ENCODE measurements around the gene FCN1. TPM values are rescaled to one million over a fixed set of nuclear protein-coding genes. Genes with fewer than 3 reads are reported as not detected.
A peak's percentile ranks its signal among the peaks of the same experiment; 100 is the strongest.
"Not testable (repeated sequence)": the region's sequence is repeated elsewhere in the genome, so short reads cannot be mapped to it uniquely, and the experiment has no call there.

Gene FCN1
- total RNA-seq, 2 experiments from 2014 or later = not detected

DNA sequence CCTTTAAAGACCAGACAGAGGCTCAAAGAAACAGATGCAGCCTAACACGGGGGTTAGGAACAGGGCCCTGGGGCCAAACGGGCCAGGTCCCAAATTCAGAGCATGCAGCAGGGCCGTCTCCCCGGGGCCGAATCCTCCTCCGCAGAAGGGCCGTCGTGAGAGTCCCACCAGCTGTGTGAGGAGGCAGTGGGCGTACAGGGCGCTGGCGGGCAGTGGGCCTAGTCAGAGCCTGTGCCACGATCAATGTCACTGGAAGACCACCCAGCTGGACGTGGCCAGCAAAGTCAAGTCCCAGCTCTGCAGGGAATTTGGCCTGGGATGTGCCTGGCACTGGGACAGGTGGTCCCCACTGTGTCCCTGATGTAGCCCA lies 52.9 kb downstream of the FCN1 start:
- H3K4me3 Mint-ChIP-seq = no peak overlapping the region
- ChIA-PET CTCF (no interaction called here), POLR2A (no interaction called here)
- H3K9me3 Mint-ChIP-seq = no peaks in the 10 kb centered on the region
- DNase-seq = no peak
- H3K27ac Mint-ChIP-seq = no peak overlapping the region
- no peaks in the 10 kb centered on the region for H3K36me3 Mint-ChIP-seq
- intact Hi-C loops (cut with micrococcal nuclease) = no loop called here
- H3K4me1 Mint-ChIP-seq (ENCODE audit: low read depth) = no peaks in the 10 kb centered on the region
- peaks cover 16% of the 10 kb centered on the region for H3K27me3 Mint-ChIP-seq

DNA sequence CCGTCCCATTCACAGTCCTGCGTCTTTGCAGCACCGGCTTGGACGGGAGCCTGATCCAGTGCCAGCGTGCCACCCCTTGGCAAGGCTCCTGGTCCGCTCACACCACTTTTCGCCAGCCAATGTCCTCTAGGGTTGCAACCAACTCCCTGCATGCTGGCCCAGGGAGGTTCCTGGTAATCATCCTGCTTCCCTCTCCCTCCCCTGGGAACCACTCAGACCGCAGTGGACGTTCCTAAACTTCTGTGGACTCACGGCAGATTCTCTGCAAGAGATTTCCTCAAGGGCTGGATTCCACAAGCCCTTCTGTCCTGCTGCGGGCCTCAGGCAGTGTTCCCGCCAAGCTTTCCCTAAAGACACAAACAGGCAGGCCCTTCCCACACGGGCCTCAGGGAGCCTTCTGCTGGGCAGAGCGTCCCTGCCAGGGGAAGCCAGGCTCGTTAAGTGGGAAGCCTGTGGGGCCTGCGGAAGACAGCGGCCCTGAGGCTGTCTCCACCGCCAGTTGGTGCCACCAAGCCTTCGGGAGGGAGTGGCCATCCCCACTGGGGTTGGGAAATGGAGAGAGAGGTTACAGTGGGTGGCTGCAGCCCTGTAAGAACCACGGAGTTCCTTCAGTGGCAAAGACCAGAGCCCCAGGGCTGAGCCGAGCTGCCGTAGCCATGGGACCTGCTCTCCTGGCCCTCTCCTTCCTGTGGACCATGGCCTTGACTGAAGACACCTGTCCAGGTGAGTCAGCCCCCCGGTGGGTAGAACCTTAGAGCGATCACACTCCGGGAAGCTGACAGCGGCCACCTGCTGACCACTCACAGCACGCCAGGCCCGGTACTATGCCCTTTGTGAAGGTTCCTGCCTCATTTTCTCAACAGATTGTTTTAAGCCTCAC lies 53.5 kb downstream of the FCN1 start:
- Mint-ChIP-seq H3K4me3 (no peak overlapping the region), H3K4me1 (ENCODE audit: low read depth) (no peaks in the 10 kb centered on the region), H3K27me3 (peaks cover 17% of the 10 kb centered on the region), H3K9me3 (no peaks in the 10 kb centered on the region), H3K36me3 (no peaks in the 10 kb centered on the region), H3K27ac (no peak overlapping the region)
- ChIA-PET CTCF (no interaction called here), POLR2A (no interaction called here)
- intact Hi-C loops (cut with micrococcal nuclease) = no loop called here
- DNase-seq = no peak

DNA sequence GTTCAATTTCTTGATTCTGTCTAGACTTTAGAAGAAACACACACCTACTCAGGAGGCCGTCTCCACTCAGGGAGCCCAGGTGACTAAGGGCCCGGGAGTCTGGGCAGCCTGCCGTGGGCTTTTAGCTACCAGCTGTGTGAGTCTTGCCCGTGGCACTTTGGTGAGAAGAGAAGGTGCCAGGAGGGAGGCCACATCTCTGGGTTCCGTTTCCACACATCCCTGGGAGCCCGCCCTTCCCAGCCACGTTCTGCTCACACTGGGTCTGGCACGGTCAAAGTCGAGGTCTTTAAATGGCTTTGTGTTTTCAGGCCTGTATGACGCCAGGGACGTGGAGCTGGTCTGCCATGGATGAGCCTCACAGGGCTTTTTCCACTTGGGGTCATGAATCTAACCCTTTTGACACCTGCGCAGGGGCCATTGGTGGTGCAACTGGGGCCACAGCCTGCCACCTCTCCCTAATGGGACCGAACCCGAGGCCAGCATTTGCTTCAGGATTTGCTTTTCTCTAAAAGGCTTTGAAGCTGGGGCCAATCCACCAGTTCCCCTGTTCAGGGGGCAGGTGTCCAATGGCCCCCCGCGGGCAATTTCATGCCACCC lies 54.3 kb downstream of the FCN1 start:
- Mint-ChIP-seq H3K4me1 (ENCODE audit: low read depth) (peaks cover 6% of the 10 kb centered on the region), H3K27ac (no peak overlapping the region), H3K36me3 (no peaks in the 10 kb centered on the region), H3K4me3 (no peak overlapping the region), H3K9me3 (no peaks in the 10 kb centered on the region), H3K27me3 (peaks cover 20% of the 10 kb centered on the region)
- no peak for DNase-seq
- ChIA-PET CTCF (no interaction called here), POLR2A (no interaction called here)
- intact Hi-C loops (cut with micrococcal nuclease) = no loop called here

DNA sequence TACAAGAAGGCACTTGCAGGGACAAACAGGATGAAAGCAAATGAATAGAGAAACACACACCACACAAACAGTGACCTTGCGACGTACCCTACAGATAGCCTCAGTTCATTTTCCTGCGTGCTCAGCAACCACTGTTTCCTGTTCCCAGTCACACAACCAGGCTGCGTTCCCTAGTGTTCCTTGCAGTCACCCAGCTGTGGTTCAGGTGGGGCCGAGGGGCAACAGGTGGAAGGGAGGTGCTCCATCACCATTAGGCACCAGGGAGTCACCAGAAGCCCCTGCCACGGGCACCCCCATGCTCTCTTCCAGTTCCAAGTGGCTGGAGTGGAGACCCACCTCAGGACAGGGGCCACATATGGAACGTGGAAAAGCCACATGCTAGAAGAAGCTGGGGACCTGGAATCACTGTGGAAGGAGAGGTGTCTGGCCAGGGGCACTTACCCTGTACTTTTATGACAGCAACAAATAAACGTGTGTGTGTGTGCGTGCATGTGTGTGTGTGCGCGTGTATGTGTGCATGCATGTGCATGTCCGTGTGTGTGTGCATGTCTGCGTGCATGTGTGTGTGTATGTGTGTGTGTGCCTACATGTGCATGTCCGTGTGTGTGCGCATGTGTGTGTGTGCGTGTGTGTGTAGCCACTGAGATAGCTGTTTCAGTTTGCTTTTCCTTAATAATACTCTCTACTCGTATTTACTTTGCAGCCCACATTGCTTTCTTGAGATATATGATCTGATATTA lies 55.9 kb downstream of the FCN1 start:
- peaks cover 21% of the 10 kb centered on the region for H3K27me3 Mint-ChIP-seq
- H3K36me3 Mint-ChIP-seq = no peaks in the 10 kb centered on the region
- DNase-seq = no peak
- CTCF ChIA-PET = no interaction called here
- H3K4me1 Mint-ChIP-seq (ENCODE audit: low read depth) = peaks cover 17% of the 10 kb centered on the region
- POLR2A ChIA-PET = no interaction called here
- no peaks in the 10 kb centered on the region for H3K9me3 Mint-ChIP-seq
- no peak overlapping the region for H3K4me3 Mint-ChIP-seq
- intact Hi-C loops (cut with micrococcal nuclease) = no loop called here
- no peak overlapping the region for H3K27ac Mint-ChIP-seq

DNA sequence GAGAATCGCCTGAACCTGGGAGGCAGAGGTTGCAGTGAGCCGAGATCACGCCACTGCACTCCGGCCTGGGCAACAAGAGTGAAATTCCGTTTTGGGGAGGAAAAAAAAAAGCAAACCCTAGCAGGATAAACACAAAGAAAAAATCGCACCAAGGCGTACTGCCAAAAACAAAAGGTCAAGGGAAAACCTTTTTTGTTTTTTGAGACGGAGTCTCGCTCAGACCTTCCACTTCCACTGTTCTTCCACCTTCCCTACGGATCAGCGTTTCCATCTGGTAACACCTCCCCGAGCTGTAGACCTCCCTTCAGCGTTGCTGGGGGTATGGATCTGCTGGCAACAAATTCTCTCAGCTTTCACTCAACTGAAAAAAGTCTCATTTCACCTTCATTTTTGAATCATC lies 57.2 kb downstream of the FCN1 start:
- Mint-ChIP-seq H3K27me3 (peaks cover 29% of the 10 kb centered on the region), H3K36me3 (no peaks in the 10 kb centered on the region), H3K9me3 (no peaks in the 10 kb centered on the region), H3K27ac (no peak overlapping the region), H3K4me3 (no peak overlapping the region), H3K4me1 (ENCODE audit: low read depth) (peaks cover 17% of the 10 kb centered on the region)
- intact Hi-C loops (cut with micrococcal nuclease) = no loop called here
- ChIA-PET CTCF (no interaction called here), POLR2A (no interaction called here)
- no peak for DNase-seq

DNA sequence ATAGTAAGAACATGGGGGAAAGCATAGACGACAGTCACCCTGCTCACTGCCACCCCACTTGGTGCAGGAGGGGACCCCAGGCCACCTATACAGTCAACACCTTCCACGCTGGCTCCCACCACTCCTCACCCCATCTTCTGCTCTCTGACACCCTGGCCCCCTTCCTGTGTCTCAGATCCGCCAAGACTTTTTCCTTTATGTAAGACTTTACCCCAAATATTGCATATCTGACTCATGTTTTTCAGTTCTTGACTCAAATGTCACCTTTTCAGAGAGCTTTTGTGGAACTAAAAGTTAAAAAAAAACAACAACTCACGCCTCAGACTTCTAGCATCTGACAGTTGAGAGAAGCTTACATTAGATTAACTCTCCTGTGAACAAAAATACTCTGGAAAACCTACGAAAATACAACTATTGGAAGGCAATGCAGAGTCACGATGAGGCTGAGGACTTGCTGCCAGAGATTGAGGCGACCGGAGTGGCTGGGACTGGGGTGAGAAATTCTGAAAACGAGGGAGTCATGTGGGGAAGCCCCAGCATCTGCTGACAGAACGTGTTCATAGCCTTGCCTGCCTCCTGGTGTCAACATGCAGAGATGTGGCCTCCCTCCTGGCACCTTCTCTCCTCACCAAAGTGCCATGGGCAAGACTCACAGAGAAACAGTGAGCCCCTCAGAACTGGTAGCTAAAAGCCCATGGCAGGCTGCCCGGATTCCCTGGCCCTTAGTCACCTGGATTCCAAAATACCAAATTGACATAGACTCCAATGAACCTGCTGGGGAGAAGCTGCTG lies 59.5 kb downstream of the FCN1 start:
- peak; percentile 81 for DNase-seq
- peak overlapping the region; percentile 91 for H3K27ac Mint-ChIP-seq
- H3K27me3 Mint-ChIP-seq = peaks cover 42% of the 10 kb centered on the region
- H3K4me3 Mint-ChIP-seq = peak overlapping the region; percentile 54
- H3K36me3 Mint-ChIP-seq = no peaks in the 10 kb centered on the region
- peaks cover 17% of the 10 kb centered on the region for H3K4me1 Mint-ChIP-seq (ENCODE audit: low read depth)
- CTCF ChIA-PET = interaction anchor here (0.6 to 1.0 kb wide), 2 partner anchors 402 to 475 kb away, joined by 3 read pairs; no protein-coding TSS in a partner anchor
- POLR2A ChIA-PET = interaction anchor here (0.6 to 0.9 kb wide), 2 partner anchors 17 to 18 kb away, joined by 3 read pairs; no protein-coding TSS in a partner anchor
- intact Hi-C loops (cut with micrococcal nuclease) = loop anchor here (1.0 to 2.0 kb wide), 3 partner anchors 79 to 409 kb away; no protein-coding TSS in a partner anchor
- no peaks in the 10 kb centered on the region for H3K9me3 Mint-ChIP-seq

DNA sequence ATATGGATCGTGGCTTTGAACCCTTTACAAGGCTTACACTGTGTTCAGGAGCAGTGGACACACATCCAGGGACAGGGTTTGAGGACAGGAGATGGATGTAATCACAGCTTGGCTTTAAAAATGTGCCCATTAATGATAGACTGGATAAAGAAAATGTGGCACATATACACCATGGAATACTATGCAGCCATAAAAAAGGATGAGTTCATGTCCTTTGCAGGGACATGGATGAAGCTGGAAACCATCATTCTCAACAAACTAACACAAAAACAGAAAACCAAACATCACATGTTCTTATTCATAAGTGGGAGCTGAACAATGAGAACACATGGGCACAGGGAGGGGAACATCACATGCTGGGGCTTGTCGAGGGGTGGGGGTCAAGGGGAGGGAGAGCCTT lies 60.3 kb downstream of the FCN1 start:
- Mint-ChIP-seq H3K4me1 (ENCODE audit: low read depth) (peaks cover 17% of the 10 kb centered on the region), H3K27me3 (peaks cover 40% of the 10 kb centered on the region)
- H3K27ac Mint-ChIP-seq; CTCF ChIA-PET; intact Hi-C loops (cut with micrococcal nuclease); POLR2A ChIA-PET; H3K4me3 Mint-ChIP-seq; H3K9me3 Mint-ChIP-seq; H3K36me3 Mint-ChIP-seq; DNase-seq: not testable (repeated sequence)

DNA sequence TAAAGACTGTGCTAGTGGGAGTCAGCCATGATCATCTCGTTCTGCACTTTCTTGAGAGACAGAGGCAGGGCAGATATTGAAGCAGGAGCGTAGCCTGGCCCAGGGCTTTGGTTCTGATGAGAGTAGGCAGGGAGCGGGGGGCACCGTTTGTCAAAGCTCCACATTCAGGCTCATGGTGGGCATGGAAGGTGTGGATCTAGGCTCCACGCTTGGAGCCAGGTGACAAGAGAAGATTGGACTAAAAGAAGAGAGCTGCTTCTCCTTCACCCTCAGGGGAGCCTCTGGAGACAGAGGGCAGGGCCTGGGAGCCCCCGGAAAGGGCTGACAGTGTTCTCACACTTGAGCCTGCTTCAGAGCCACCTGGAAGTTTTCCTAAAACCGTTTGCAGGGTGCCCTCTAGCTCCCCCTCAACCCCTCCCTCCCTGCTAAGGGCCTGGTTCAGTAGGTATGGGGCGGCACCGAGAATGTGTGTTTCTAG lies 61.8 kb downstream of the FCN1 start:
- POLR2A ChIA-PET = no interaction called here
- CTCF ChIA-PET = no interaction called here
- Mint-ChIP-seq H3K4me1 (ENCODE audit: low read depth) (peaks cover 17% of the 10 kb centered on the region), H3K27ac (no peak overlapping the region), H3K27me3 (peaks cover 35% of the 10 kb centered on the region), H3K36me3 (no peaks in the 10 kb centered on the region), H3K9me3 (no peaks in the 10 kb centered on the region), H3K4me3 (no peak overlapping the region)
- intact Hi-C loops (cut with micrococcal nuclease) = no loop called here
- no peak for DNase-seq

Other genes with a start within 250 kb of the FCN1 start
- gene FCN2, start 37.1 kb downstream of the FCN1 start, total RNA-seq = not detected
- not detected for gene OLFM1, start 169.8 kb upstream of the FCN1 start, total RNA-seq

Measured in activated CD4-positive, alpha-beta memory T cell treated with anti-CD3 and anti-CD28 coated beads for 36 hours (primary cell).